Loucy (cell line): ENCODE data around the gene MTHFSD.

Source experiments
- EZH2phosphoT487 ChIP-seq: fragments of 200-600 bp; IDR thresholded peaks from 2 replicates; pipeline ENCODE4 v1.6.1; 2018; ENCODE audit warnings: antibody characterized with exemption, mild to moderate bottlenecking, moderate library complexity, borderline replicate concordance
- TF ChIP-seq, protein P1 (sequence below): fragments of 200-600 bp; sonication (generic); conservative IDR thresholded peaks from 2 replicates; pipeline ENCODE4 v1.5.1; 2014; ENCODE audit warnings: mild to moderate bottlenecking, antibody characterized with exemption, low read length

DNA sequence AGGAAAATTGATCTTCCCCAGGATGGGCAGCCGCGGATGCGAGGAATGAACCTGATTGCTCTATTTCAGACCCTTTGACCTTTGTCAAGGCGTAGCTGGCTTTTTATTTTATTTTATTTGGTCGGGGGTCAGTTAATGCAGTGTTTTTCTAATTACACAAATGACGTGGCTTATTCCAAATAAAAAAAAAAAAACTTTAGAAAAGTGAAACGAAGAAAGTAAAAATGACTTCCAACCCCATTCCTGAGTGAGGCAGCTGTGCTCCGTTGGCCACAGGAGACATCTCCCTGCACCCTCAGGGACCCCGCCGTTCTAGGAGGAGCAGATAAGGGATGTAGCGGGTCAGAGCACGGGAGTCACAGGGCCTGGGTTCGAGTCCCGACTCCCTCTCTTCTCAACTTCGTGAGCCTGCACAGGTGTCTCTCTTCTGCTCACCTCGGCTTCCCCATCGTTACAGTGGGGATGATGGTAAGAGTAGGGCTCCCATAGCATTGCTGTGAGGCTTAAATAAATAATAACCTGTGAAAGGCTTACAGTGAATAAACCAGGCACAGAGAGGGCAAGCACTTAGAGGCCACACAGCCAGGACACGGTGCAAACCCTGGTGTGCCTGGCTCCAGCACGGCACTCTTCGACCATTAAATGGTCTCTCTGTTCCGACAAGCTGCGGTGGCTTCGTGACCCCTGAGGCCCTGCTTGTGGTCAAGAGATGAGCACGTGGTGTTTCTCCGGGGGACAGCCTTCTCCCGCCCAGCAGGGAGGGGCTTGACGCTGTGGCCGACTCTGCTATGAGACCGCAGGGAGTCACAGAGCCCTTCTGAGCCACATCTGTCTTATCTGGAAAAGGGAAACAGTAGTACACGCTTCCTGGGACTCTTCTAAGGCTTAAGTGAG is 34.5 kb downstream of the MTHFSD start:
- TF ChIP-seq, protein P1, sequence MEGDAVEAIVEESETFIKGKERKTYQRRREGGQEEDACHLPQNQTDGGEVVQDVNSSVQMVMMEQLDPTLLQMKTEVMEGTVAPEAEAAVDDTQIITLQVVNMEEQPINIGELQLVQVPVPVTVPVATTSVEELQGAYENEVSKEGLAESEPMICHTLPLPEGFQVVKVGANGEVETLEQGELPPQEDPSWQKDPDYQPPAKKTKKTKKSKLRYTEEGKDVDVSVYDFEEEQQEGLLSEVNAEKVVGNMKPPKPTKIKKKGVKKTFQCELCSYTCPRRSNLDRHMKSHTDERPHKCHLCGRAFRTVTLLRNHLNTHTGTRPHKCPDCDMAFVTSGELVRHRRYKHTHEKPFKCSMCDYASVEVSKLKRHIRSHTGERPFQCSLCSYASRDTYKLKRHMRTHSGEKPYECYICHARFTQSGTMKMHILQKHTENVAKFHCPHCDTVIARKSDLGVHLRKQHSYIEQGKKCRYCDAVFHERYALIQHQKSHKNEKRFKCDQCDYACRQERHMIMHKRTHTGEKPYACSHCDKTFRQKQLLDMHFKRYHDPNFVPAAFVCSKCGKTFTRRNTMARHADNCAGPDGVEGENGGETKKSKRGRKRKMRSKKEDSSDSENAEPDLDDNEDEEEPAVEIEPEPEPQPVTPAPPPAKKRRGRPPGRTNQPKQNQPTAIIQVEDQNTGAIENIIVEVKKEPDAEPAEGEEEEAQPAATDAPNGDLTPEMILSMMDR: peak; percentile 38; the same call in 1 of the 2 replicates
- no peak for TF ChIP-seq EZH2phosphoT487
